Measurements from ENCODE around the gene MMP12.

MMP12 gene

GRCh38 chr11:102831128-102831488, 43.7 kb downstream of the MMP12 start:
- Histone ChIP-seq H3K36me3 (ENCODE audit: control insufficient read depth in 1 of 2, insufficient read depth in 2 of 2, low read length in 2 of 2) (no peaks in the 10 kb centered on the region), H3K27me3 (ENCODE audit: low read depth, low read length) (no peaks in the 10 kb centered on the region), H3K27ac (ENCODE audit: low read length) (no peak overlapping the region), H3K4me1 (ENCODE audit: control insufficient read depth in 1 of 2, insufficient read depth in 2 of 2, low read length in 2 of 2) (no peaks in the 10 kb centered on the region), H3K9me3 (ENCODE audit: control insufficient read depth in 1 of 2, low read length in 2 of 2) (no peaks in the 10 kb centered on the region), H3K4me3 (ENCODE audit: low read depth in 1 of 2, low read length in 2 of 2) (peak overlapping the region in 1 of 2 donors; percentile 40)

GRCh38 chr11:102830001-102830727, 44.6 kb downstream of the MMP12 start:
- Histone ChIP-seq H3K4me1 (ENCODE audit: control insufficient read depth in 1 of 2, insufficient read depth in 2 of 2, low read length in 2 of 2) (no peaks in the 10 kb centered on the region), H3K27me3 (ENCODE audit: low read depth, low read length) (no peaks in the 10 kb centered on the region), H3K27ac (ENCODE audit: low read length) (no peak overlapping the region), H3K9me3 (ENCODE audit: control insufficient read depth in 1 of 2, low read length in 2 of 2) (no peaks in the 10 kb centered on the region), H3K4me3 (ENCODE audit: low read depth in 1 of 2, low read length in 2 of 2) (no peak overlapping the region), H3K36me3 (ENCODE audit: control insufficient read depth in 1 of 2, insufficient read depth in 2 of 2, low read length in 2 of 2) (no peaks in the 10 kb centered on the region)

- Histone ChIP-seq H3K27ac (ENCODE audit: low read length) (no peak overlapping the region), H3K9me3 (ENCODE audit: control insufficient read depth in 1 of 2, low read length in 2 of 2) (no peaks in the 10 kb centered on the region), H3K4me1 (ENCODE audit: control insufficient read depth in 1 of 2, insufficient read depth in 2 of 2, low read length in 2 of 2) (no peaks in the 10 kb centered on the region), H3K4me3 (ENCODE audit: low read depth in 1 of 2, low read length in 2 of 2) (no peak overlapping the region), H3K27me3 (ENCODE audit: low read depth, low read length) (no peaks in the 10 kb centered on the region), H3K36me3 (ENCODE audit: control insufficient read depth in 1 of 2, insufficient read depth in 2 of 2, low read length in 2 of 2) (no peaks in the 10 kb centered on the region)
Measured at GRCh38 chr11:102829316-102830000, 45.3 kb downstream of the MMP12 start.

- Histone ChIP-seq H3K27ac (ENCODE audit: low read length) (no peak overlapping the region), H3K4me3 (ENCODE audit: low read depth in 1 of 2, low read length in 2 of 2) (no peak overlapping the region), H3K9me3 (ENCODE audit: control insufficient read depth in 1 of 2, low read length in 2 of 2) (no peaks in the 10 kb centered on the region), H3K4me1 (ENCODE audit: control insufficient read depth in 1 of 2, insufficient read depth in 2 of 2, low read length in 2 of 2) (no peaks in the 10 kb centered on the region), H3K27me3 (ENCODE audit: low read depth, low read length) (no peaks in the 10 kb centered on the region), H3K36me3 (ENCODE audit: control insufficient read depth in 1 of 2, insufficient read depth in 2 of 2, low read length in 2 of 2) (no peaks in the 10 kb centered on the region)
Measured at GRCh38 chr11:102824556-102824955, 50.2 kb downstream of the MMP12 start.

- H3K4me1 ChIP-seq (ENCODE audit: control insufficient read depth in 1 of 2, insufficient read depth in 2 of 2, low read length in 2 of 2): no peaks in the 10 kb centered on the region
- H3K36me3 ChIP-seq (ENCODE audit: control insufficient read depth in 1 of 2, insufficient read depth in 2 of 2, low read length in 2 of 2): no peaks in the 10 kb centered on the region
- H3K9me3 ChIP-seq (ENCODE audit: control insufficient read depth in 1 of 2, low read length in 2 of 2): peaks cover 0 to 5% of the 10 kb centered on the region in 2 donors
- H3K27ac ChIP-seq (ENCODE audit: low read length): no peak overlapping the region
- no peaks in the 10 kb centered on the region for H3K27me3 ChIP-seq (ENCODE audit: low read depth, low read length)
- H3K4me3 ChIP-seq (ENCODE audit: low read depth in 1 of 2, low read length in 2 of 2): no peak overlapping the region
Measured at GRCh38 chr11:102819491-102819890, 55.3 kb downstream of the MMP12 start.

- Histone ChIP-seq H3K27ac (ENCODE audit: low read length) (no peak overlapping the region), H3K4me1 (ENCODE audit: control insufficient read depth in 1 of 2, insufficient read depth in 2 of 2, low read length in 2 of 2) (no peaks in the 10 kb centered on the region), H3K9me3 (ENCODE audit: control insufficient read depth in 1 of 2, low read length in 2 of 2) (peaks cover 0 to 5% of the 10 kb centered on the region in 2 donors), H3K4me3 (ENCODE audit: low read depth in 1 of 2, low read length in 2 of 2) (no peak overlapping the region), H3K27me3 (ENCODE audit: low read depth, low read length) (no peaks in the 10 kb centered on the region), H3K36me3 (ENCODE audit: control insufficient read depth in 1 of 2, insufficient read depth in 2 of 2, low read length in 2 of 2) (no peaks in the 10 kb centered on the region)
Measured at GRCh38 chr11:102813484-102813883, 61.3 kb downstream of the MMP12 start.
